Smooth muscle cell (in vitro differentiated cells): ENCODE data around the gene HS6ST2. TPM values are rescaled to one million over a fixed set of nuclear protein-coding genes. Genes with fewer than 3 reads are reported as not detected.

Experiments
- DNase-seq: peaks from one replicate; lab custom pipeline; 2025; ENCODE audit not compliant: unreplicated experiment; lab: John Stamatoyannopoulos, UW
- H2AFZ ChIP-seq: fragments of 200-600 bp; sonication (generic); 2 replicates; pipeline ENCODE4 v1.6.0; 2016; ENCODE audit warnings: antibody characterized with exemption, low read depth, mild to moderate bottlenecking
- H3F3A ChIP-seq: fragments of 200-600 bp; sonication (generic); 2 replicates; pipeline ENCODE4 v1.6.0; 2017; ENCODE audit warnings: antibody characterized with exemption, low read depth
- H3K27ac ChIP-seq: fragments of 200-600 bp; sonication (generic); 2 replicates; pipeline ENCODE4 v1.5.1; 2016; ENCODE audit warnings: low read depth, mild to moderate bottlenecking
- H3K27me3 ChIP-seq: fragments of 200-600 bp; sonication (generic); 2 replicates; pipeline ENCODE4 v1.6.1; 2016; ENCODE audit warnings: low read depth, mild to moderate bottlenecking
- H3K36me3 ChIP-seq: fragments of 200-600 bp; sonication (generic); 2 replicates; pipeline ENCODE4 v1.5.1; 2016; ENCODE audit warnings: low read depth
- H3K4me1 ChIP-seq: fragments of 200-600 bp; sonication (generic); 2 replicates; pipeline ENCODE4 v1.5.1; 2016; ENCODE audit warnings: low read depth
- H3K4me2 ChIP-seq: fragments of 200-600 bp; sonication (generic); 2 replicates; pipeline ENCODE4 v1.6.0; 2016; ENCODE audit warnings: mild to moderate bottlenecking
- H3K4me3 ChIP-seq: fragments of 200-600 bp; sonication (generic); 2 replicates; pipeline ENCODE4 v1.5.1; 2016; ENCODE audit warnings: mild to moderate bottlenecking
- H3K79me2 ChIP-seq: fragments of 200-600 bp; sonication (generic); 2 replicates; pipeline ENCODE4 v1.6.0; 2016; ENCODE audit warnings: low read depth, mild to moderate bottlenecking
- H3K9ac ChIP-seq: fragments of 200-600 bp; sonication (generic); 2 replicates; pipeline ENCODE4 v1.6.0; 2016; ENCODE audit warnings: low read depth
- H3K9me3 ChIP-seq: fragments of 200-600 bp; sonication (generic); replicated peaks from 2 replicates; pipeline ENCODE4 v1.5.1; 2016; ENCODE audit warnings: low read depth
- H4K20me1 ChIP-seq: fragments of 200-600 bp; sonication (generic); 2 replicates; pipeline ENCODE4 v1.6.0; 2016; ENCODE audit warnings: low read depth
- CTCF ChIP-seq: fragments of 200-600 bp; sonication (generic); IDR thresholded peaks from 2 replicates; pipeline ENCODE4 v1.5.1; 2017; ENCODE audit warnings: borderline replicate concordance, mild to moderate bottlenecking, antibody characterized with exemption; ENCODE audit not compliant: insufficient read depth, poor library complexity, severe bottlenecking
- WGBS: methylation state at CpG from one replicate; pipeline ENCODE4 v1.1.7; 2016; ENCODE audit warnings: low lambda C conversion rate; 5-methylcytosine and 5-hydroxymethylcytosine counted together
- polyA plus RNA-seq: library from polyadenylated mRNA; unstranded; fragments of >200 nt; fragmentation: Nextera tagmentation; extraction: Ambion mirVana; gene quantifications from 2 replicates; pipeline ENCODE4 v1.2.1, GENCODE V29; 2016
- total RNA-seq: library from RNA; depleted of rRNA; stranded (reverse); fragments of >200 nt; gene quantifications from 2 replicates; pipeline ENCODE4 v1.2.3, GENCODE V29; 2014

HS6ST2 gene
- total and polyA plus RNA-seq, 2 experiments from 2014 or later = 12.7 to 13.3 TPM

GRCh38 chrX:132745593-132745992 lies 212.8 kb downstream of the HS6ST2 start:
- Histone ChIP-seq H3K4me2 (no peak overlapping the region), H2AFZ (no peak overlapping the region), H3K4me3 (no peak overlapping the region), H3K27me3 (no peaks in the 10 kb centered on the region), H3K4me1 (no peaks in the 10 kb centered on the region), H3K27ac (no peak overlapping the region), H3F3A (no peaks in the 10 kb centered on the region), H3K79me2 (no peaks in the 10 kb centered on the region), H4K20me1 (no peaks in the 10 kb centered on the region), H3K9me3 (no peaks in the 10 kb centered on the region), H3K36me3 (no peaks in the 10 kb centered on the region), H3K9ac (no peak overlapping the region)
- WGBS = 74% methylated on average over 2 of the region's 2 CpGs
- no peak for TF ChIP-seq CTCF
- DNase-seq = no peak

- no peak for DNase-seq
- no peak overlapping the region for H3K4me3 ChIP-seq
- 36% methylated on average over 1 of the region's 1 CpG for WGBS
Observed at GRCh38 chrX:132744470-132744869, 214.0 kb downstream of the HS6ST2 start.

GRCh38 chrX:132743086-132743485 lies 215.3 kb downstream of the HS6ST2 start:
- H2AFZ ChIP-seq = no peak overlapping the region
- no peak overlapping the region for H3K9ac ChIP-seq
- TF ChIP-seq CTCF = no peak
- no peaks in the 10 kb centered on the region for H3K9me3 ChIP-seq
- WGBS = 86% methylated on average over 3 of the region's 3 CpGs
- H3K79me2 ChIP-seq = no peaks in the 10 kb centered on the region
- H4K20me1 ChIP-seq = no peaks in the 10 kb centered on the region
- no peaks in the 10 kb centered on the region for H3K4me1 ChIP-seq
- H3K4me3 ChIP-seq = no peak overlapping the region
- DNase-seq = no peak
- H3K4me2 ChIP-seq = no peak overlapping the region
- no peaks in the 10 kb centered on the region for H3K36me3 ChIP-seq
- no peak overlapping the region for H3K27ac ChIP-seq
- no peaks in the 10 kb centered on the region for H3F3A ChIP-seq
- H3K27me3 ChIP-seq = no peaks in the 10 kb centered on the region

More at GRCh38 chrX:132744470-132744869, 214.0 kb downstream of the HS6ST2 start:
- Histone ChIP-seq H3K9ac (no peak overlapping the region), H3K4me2 (no peak overlapping the region), H4K20me1 (no peaks in the 10 kb centered on the region), H3K36me3 (no peaks in the 10 kb centered on the region), H3F3A (no peaks in the 10 kb centered on the region), H2AFZ (no peak overlapping the region), H3K27ac (no peak overlapping the region), H3K4me1 (no peaks in the 10 kb centered on the region), H3K79me2 (no peaks in the 10 kb centered on the region), H3K27me3 (no peaks in the 10 kb centered on the region), H3K9me3 (no peaks in the 10 kb centered on the region)
- no peak for TF ChIP-seq CTCF

GRCh38 chrX:132742246-132742645 lies 216.2 kb downstream of the HS6ST2 start:
- H3K9ac ChIP-seq = no peak overlapping the region
- no peaks in the 10 kb centered on the region for H3K36me3 ChIP-seq
- no peak overlapping the region for H3K4me3 ChIP-seq
- no peaks in the 10 kb centered on the region for H3F3A ChIP-seq
- DNase-seq = no peak
- no peak for TF ChIP-seq CTCF
- no peaks in the 10 kb centered on the region for H3K9me3 ChIP-seq
- H4K20me1 ChIP-seq = no peaks in the 10 kb centered on the region
- H2AFZ ChIP-seq = no peak overlapping the region
- H3K79me2 ChIP-seq = no peaks in the 10 kb centered on the region
- no peaks in the 10 kb centered on the region for H3K4me1 ChIP-seq
- no peak overlapping the region for H3K4me2 ChIP-seq
- WGBS = 19% methylated on average over 1 of the region's 1 CpG
- H3K27me3 ChIP-seq = no peaks in the 10 kb centered on the region
- no peak overlapping the region for H3K27ac ChIP-seq
